Colonic mucosa (tissue), 4 donors: ENCODE measurements around the gene INO80C. TPM values are rescaled to one million over a fixed set of nuclear protein-coding genes. Genes with fewer than 3 reads are reported as not detected.

Experiments used
- DNase-seq: peaks from one replicate; pipeline ENCODE4 v3.0.0-alpha.2; 2020
- H3K27ac ChIP-seq: fragments of 200-600 bp; one replicate; pipeline ENCODE4 v1.8.0; 2021
- H3K27me3 ChIP-seq: fragments of 200-600 bp; one replicate; pipeline ENCODE4 v1.8.0; 2021
- H3K36me3 ChIP-seq: fragments of 200-600 bp; one replicate; pipeline ENCODE4 v1.8.0; 2021
- H3K4me1 ChIP-seq: fragments of 200-600 bp; one replicate; pipeline ENCODE4 v1.8.0; 2021; ENCODE audit warnings: mild to moderate bottlenecking
- H3K4me3 ChIP-seq: fragments of 200-600 bp; one replicate; pipeline ENCODE4 v1.8.0; 2021
- H3K9ac ChIP-seq, 2 donors: one replicate each; pipeline ENCODE4 v1.7.0; 2013; ENCODE audit warnings: control low read depth in 2 of 2, low read depth in 2 of 2, low read length in 2 of 2
- H3K9me3 ChIP-seq: fragments of 200-600 bp; one replicate; pipeline ENCODE4 v1.8.0; 2021
- intact Hi-C: fragments of 100-400 bp; cut with DNase I; formaldehyde crosslinking; loops from one replicate; pipeline ENCODE4 v1.14.1; 2022
- total RNA-seq, 2 donors: library from RNA; stranded (reverse); fragmentation: NEBNext Ultra II Directional in 1 of 2; extraction: Animal tissue kit (Norgen Biotek cat#: 25700) in 1 of 2; gene quantifications; one replicate each; pipeline ENCODE4 v1.2.1, GENCODE V29; 2021
- TF ChIP-seq, protein P1 (sequence below): fragments of 200-600 bp; IDR thresholded peaks from one replicate; pipeline ENCODE4 v1.8.0; 2022; ENCODE audit warnings: antibody characterized with exemption, mild to moderate bottlenecking
- donor health status: healthy.
- donor health status: DM: no; HTN: no; CAD: no.
- donor health status: DM: no; HTN: no; CAD: no.

The INO80C gene
- total RNA-seq, 2 donors from 2014 or later, result 31.0 to 32.1 TPM

DNA sequence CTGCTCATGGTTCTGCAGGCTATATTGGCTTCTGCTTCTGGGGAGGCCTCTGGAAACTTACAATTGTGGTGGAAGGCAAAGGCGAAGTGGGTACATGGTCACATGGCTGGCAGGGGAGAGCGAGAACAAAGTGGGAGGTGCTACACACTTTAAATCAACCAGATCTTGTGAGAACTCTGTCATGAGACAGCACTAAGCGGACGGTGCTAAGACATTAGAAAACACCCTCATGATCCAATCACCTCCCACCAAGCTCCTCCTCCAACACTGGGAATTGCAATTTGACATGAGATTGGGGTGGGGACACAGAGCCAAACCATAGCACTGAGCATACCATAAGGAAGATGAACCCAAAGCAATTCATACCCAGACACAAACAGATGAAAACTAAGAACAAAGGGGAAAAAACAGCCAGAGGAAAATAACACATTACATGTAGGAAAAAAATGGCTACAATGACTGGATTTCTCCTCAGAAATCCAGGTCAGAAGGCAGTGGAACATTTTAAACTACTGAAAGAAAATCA is 31.1 kb upstream of the INO80C start:
- Histone ChIP-seq H3K27ac (no peak overlapping the region), H3K9me3 (no peaks in the 10 kb centered on the region), H3K4me3 (no peak overlapping the region), H3K36me3 (no peaks in the 10 kb centered on the region), H3K27me3 (no peaks in the 10 kb centered on the region), H3K4me1 (no peaks in the 10 kb centered on the region), H3K9ac (no peak overlapping the region)
- TF ChIP-seq, protein P1, sequence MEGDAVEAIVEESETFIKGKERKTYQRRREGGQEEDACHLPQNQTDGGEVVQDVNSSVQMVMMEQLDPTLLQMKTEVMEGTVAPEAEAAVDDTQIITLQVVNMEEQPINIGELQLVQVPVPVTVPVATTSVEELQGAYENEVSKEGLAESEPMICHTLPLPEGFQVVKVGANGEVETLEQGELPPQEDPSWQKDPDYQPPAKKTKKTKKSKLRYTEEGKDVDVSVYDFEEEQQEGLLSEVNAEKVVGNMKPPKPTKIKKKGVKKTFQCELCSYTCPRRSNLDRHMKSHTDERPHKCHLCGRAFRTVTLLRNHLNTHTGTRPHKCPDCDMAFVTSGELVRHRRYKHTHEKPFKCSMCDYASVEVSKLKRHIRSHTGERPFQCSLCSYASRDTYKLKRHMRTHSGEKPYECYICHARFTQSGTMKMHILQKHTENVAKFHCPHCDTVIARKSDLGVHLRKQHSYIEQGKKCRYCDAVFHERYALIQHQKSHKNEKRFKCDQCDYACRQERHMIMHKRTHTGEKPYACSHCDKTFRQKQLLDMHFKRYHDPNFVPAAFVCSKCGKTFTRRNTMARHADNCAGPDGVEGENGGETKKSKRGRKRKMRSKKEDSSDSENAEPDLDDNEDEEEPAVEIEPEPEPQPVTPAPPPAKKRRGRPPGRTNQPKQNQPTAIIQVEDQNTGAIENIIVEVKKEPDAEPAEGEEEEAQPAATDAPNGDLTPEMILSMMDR, result no peak
- DNase-seq, result no peak
- intact Hi-C loops, result no loop called here

DNA sequence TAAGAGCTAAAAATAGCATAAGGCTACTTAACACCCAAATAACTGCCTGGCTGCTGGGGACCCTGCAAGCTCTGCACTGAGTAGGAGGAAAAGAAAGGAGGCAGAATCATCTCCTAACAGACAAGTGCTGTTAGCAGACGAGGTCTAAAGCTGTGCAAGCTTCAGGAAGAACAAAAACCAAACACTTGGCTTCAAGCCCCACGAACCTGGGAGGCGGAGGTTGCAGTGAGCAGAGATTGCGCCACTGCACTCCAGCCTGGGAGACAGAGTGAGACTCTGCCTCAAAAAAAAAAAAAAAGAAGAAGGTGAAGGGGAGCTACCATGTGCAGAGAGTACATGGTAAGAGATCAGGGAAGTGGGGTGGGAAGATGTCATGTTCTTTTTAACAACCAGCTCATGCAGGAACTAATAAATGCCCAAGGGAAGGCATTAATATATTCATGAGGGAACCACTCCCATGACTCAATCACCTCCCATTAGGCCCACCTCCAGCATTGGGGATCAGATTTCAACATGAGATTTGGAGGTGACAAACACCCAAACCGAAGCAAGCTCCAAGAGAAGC is 28.8 kb upstream of the INO80C start:
- Histone ChIP-seq H3K36me3 (no peaks in the 10 kb centered on the region), H3K9me3 (no peaks in the 10 kb centered on the region), H3K27me3 (no peaks in the 10 kb centered on the region), H3K27ac (no peak overlapping the region), H3K4me1 (no peaks in the 10 kb centered on the region), H3K9ac (no peak overlapping the region), H3K4me3 (no peak overlapping the region)
- TF ChIP-seq, protein P1, result no peak
- intact Hi-C loops, result no loop called here
- DNase-seq, result no peak

DNA sequence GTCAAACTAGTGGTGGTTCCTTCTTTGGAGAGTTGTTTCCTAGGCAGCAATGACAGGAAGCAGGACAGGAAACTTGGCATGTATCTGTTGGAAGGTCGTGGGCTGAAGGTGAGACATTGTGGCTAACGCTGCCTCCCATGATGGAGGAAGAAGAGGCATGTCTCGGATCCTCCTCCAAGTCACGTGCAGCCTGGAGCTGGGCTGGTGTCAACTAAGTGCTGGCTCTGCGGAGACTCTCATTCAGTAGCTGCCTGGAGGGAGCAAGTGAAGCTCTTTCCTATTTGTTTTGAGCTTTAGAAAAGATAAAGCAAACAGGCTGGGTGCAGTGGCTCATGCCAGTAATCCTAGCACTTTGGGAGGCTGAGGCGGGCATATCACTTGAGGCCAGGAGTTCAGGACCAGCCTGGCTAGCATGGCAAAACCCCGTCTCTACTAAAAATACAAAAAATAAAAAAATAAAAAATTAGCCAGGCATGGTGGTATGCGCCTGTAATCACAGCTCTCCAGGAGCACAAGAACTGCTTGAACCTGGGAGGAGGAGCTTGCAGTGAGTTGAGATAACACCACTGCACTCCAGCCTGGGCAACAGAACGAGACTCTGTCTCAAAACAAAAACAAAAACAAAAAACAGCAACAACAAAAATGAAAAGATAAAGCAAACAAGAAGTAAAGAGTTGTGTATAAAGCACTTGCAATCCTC is 28.2 kb upstream of the INO80C start:
- no peak overlapping the region for H3K27ac ChIP-seq
- intact Hi-C loops, result no loop called here
- no peak overlapping the region for H3K4me3 ChIP-seq
- H3K27me3 ChIP-seq, result no peaks in the 10 kb centered on the region
- no peaks in the 10 kb centered on the region for H3K4me1 ChIP-seq
- no peaks in the 10 kb centered on the region for H3K9me3 ChIP-seq
- H3K36me3 ChIP-seq, result no peaks in the 10 kb centered on the region
- TF ChIP-seq, protein P1, result no peak
- no peak for DNase-seq
- no peak overlapping the region for H3K9ac ChIP-seq

DNA sequence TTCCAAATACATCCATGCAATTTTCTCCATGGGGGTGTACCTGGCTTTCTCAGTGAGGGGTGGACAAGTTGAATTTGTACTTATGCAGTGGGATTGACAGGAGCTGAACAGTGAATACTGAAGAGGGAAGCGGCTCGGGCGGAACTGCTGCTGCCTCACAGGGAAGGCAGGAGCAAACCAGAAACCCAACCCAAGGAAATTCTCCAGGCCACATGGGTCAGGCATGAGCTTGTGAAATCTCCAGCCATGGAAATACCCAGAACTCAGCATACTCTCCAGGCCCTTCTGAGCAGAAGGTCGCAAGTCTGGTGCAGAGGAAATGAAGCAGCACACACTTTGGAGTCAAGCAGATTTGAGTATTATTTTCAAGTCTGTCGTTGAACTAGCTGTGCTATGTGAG is 26.5 kb upstream of the INO80C start:
- no peak overlapping the region for H3K9ac ChIP-seq
- H3K27ac ChIP-seq, result no peak overlapping the region
- intact Hi-C loops, result no loop called here
- no peaks in the 10 kb centered on the region for H3K4me1 ChIP-seq
- no peak overlapping the region for H3K4me3 ChIP-seq
- no peaks in the 10 kb centered on the region for H3K27me3 ChIP-seq
- H3K9me3 ChIP-seq, result no peaks in the 10 kb centered on the region
- TF ChIP-seq, protein P1, result no peak
- no peak for DNase-seq
- H3K36me3 ChIP-seq, result no peaks in the 10 kb centered on the region

DNA sequence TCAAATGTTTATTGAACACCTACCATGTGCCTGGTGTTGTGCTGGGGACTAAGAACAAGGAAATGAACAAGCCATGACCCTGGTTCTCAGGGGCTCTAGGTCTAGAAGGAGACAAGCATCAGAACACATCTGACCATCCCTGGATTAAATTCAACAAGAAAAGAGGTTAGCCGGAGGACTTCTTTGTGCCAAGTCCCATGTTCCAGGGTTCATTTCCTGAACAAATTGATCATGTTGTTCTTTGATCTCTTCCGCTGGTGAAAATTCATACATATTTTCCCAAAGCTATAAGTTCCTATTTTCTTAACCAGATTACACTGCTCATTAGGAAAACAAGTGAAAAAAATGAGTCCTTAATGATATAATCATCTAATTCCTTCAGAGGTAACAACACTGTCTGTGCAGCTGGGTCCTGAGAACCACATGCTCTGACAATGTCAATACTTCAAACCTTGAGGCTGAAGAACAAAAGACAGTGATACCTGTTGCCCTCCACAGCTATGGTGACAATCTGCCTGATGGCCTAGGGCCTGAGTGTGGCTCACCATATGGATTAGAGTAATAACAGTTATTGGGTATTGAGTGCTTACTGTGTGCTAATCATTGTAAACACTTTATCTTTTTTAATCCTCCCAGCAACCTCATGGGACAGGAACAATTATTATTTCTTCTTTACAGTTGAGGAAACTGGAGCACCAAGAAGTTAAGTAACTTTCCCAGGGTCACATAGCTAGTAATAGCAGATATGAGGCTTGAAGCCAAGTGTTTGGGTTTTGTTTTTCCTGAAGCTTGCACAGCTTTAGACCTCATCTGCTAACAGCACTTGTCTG is 24.6 kb upstream of the INO80C start:
- intact Hi-C loops, result no loop called here
- H3K4me1 ChIP-seq, result no peaks in the 10 kb centered on the region
- TF ChIP-seq, protein P1, result no peak
- H3K27me3 ChIP-seq, result no peaks in the 10 kb centered on the region
- H3K9me3 ChIP-seq, result no peaks in the 10 kb centered on the region
- DNase-seq, result no peak
- no peak overlapping the region for H3K27ac ChIP-seq
- H3K9ac ChIP-seq, result no peak overlapping the region
- H3K36me3 ChIP-seq, result no peaks in the 10 kb centered on the region
- no peak overlapping the region for H3K4me3 ChIP-seq
